H1 (cell line): Measurements from ENCODE around the gene BABAM2. TPM values are rescaled to one million over a fixed set of nuclear protein-coding genes. Genes with fewer than 3 reads are reported as not detected.

Source experiments
- BACH1 ChIP-seq: IDR thresholded peaks from 2 replicates; pipeline ENCODE4 v1.6.1; 2012; ENCODE audit warnings: low read length, improper control_type of control experiment
- EZH2 ChIP-seq: fragments of 200-600 bp; sonication (generic); IDR thresholded peaks from 2 replicates; pipeline ENCODE4 v1.7.1; 2012; ENCODE audit warnings: low read depth, mild to moderate bottlenecking, moderate library complexity, low read length, inconsistent platforms; ENCODE audit not compliant: severe bottlenecking
- GABPA ChIP-seq: IDR thresholded peaks from 2 replicates; pipeline ENCODE4 v1.6.1; 2011; ENCODE audit warnings: mild to moderate bottlenecking, low read length, moderate library complexity, borderline replicate concordance; ENCODE audit not compliant: insufficient read depth
- ZNF274 ChIP-seq: IDR thresholded peaks from 2 replicates; pipeline ENCODE4 v1.7.0; 2012; ENCODE audit warnings: low read length, borderline replicate concordance; ENCODE audit errors: extremely low read depth
- polyA plus RNA-seq, 7 experiments: library from polyadenylated mRNA; depleted of rRNA in 3 of 7; stranded (reverse) in 5 of 7; unstranded in 2 of 7; fragments of >200 nt in 5 of 7; fragments of 200-250 nt in 2 of 7; gene quantifications; 1 replicate in 5 of 7; 2 replicates in 1 of 7; 4 replicates in 1 of 7; pipeline versions ENCODE4 v1.2.1 to v1.2.3, GENCODE V29; 2011 to 2013; ENCODE audit warnings: missing spikeins in 2 of 7, mixed read lengths in 2 of 7
- total RNA-seq: library from RNA; stranded (reverse); fragmentation: NEBNext Ultra II Directional; extraction: Animal tissue kit (Norgen Biotek cat#: 25700); gene quantifications from 2 replicates; pipeline ENCODE4 v1.2.1, GENCODE V29; 2021

The BABAM2 gene
- total and polyA plus RNA-seq, 2 of the 8 experiments (the other 6 are each of a cell fraction or from before 2014, with no cell fraction given): 15.8 to 20.9 TPM

DNA sequence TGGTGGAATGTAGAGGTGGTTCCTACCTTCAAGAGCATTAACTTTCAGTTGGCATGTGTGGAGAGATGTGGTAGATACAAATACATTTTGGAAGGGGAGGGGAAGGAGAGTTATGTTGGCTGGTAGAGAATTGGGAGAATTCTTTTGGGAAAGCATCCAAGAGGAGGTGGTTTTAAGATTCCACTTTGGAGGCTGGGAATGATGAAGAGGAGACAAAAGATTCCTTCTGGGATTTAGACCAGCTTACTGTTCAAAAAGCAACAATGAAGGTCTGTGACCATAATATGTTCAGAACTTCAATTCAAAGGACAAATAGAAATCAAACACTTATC, 381.4 kb downstream of the BABAM2 start (continued):
- TF ChIP-seq ZNF274 (no peak), GABPA (no peak), BACH1 (no peak), EZH2 (no peak)
